ENCODE results near the gene ZNF827. TPM values are rescaled to one million over a fixed set of nuclear protein-coding genes. Genes with fewer than 3 reads are reported as not detected.

Gene ZNF827
- total and polyA plus RNA-seq, 9 of the 15 experiments (the other 6 are each of a cell fraction or from before 2014, with no cell fraction given): 0.07 to 0.40 TPM; not detected in 7

- TF ChIP-seq BDP1 (IDR thresholded peaks at IDR 0.05; ENCODE audit: insufficient read depth, insufficient read length): no peak
These were observed 208.6 kb downstream of the ZNF827 start (continued) for GRCh38 chr4:145730026-145730425.

DNA sequence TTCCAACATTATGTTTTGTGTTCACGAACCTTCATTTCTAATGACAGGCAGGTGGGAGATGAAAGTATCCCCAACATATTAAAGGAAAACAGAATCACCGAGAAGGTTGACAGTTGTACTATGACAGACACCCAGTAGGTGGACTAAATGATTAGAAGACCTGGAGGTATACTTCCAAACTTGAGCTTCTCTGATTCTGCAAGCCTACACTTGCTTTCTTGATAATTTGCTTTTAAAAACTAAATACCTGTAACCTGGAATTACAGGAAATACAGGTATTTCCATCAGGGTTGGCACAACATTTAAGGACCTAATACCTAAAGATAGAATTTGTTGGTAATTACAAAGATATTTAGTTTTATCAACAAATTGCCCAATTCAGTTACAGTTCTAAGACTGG lies 215.3 kb downstream of the ZNF827 start:
- CTCF ChIA-PET (ENCODE audit: low intra/inter-chr PET ratio): no interaction called here
- FAIRE-seq: no peak
- 0% methylated on average over 2 of the region's 2 CpGs for WGBS (ENCODE audit: insufficient coverage, low coverage, missing lambda C conversion rate)

More for the DNA sequence above, 215.3 kb downstream of the ZNF827 start:
- H3K9ac ChIP-seq (ENCODE audit: insufficient read depth in 1 of 2, low read depth in 2 of 2, low read length in 2 of 2): no peak overlapping the region
- no peak overlapping the region for H3K4me3 ChIP-seq
- in situ Hi-C loops (cut with MboI) (no loop called here), intact Hi-C loops (cut with micrococcal nuclease) (no loop called here)
- H3K36me3 ChIP-seq (ENCODE audit: control insufficient read depth, insufficient read depth, low read length): no peaks in the 10 kb centered on the region
- no TSS peak for BruUV-seq (replicated peaks)
- no peak for TF ChIP-seq TCF7L2 (IDR thresholded peaks at IDR 0.05; ENCODE audit: low read depth, low read length)
- TF ChIP-seq ZNF408 (CRISPR knock-in tag; IDR thresholded peaks at IDR 0.05; ENCODE audit: low read depth): no peak
- TF ChIP-seq ETV6 (IDR thresholded peaks at IDR 0.05; ENCODE audit: borderline replicate concordance in 1 of 2, low read depth in 2 of 2, low read length in 1 of 2): no peak
- no peak for TF ChIP-seq ETV6 (CRISPR knock-in tag; IDR thresholded peaks at IDR 0.05; ENCODE audit: borderline replicate concordance)
- TF ChIP-seq NUFIP1 (IDR thresholded peaks at IDR 0.05; ENCODE audit: partially characterized antibody): no peak
- no peak for TF ChIP-seq KLF6 (CRISPR knock-in tag; IDR thresholded peaks at IDR 0.05; ENCODE audit: borderline replicate concordance)
- TF ChIP-seq ZKSCAN1 (IDR thresholded peaks at IDR 0.05; ENCODE audit: low read depth, low read length): no peak
- no peak for TF ChIP-seq BRD9 (IDR thresholded peaks at IDR 0.05; ENCODE audit: low read depth, partially characterized antibody)
- no peak for TF ChIP-seq RBM14 (IDR thresholded peaks at IDR 0.05; ENCODE audit: borderline replicate concordance, insufficient read depth, low read depth, low read length)
- no peak for TF ChIP-seq CHCHD3 (CRISPR knock-in tag; IDR thresholded peaks at IDR 0.05)
- TF ChIP-seq DMBX1 (CRISPR knock-in tag; IDR thresholded peaks at IDR 0.05; ENCODE audit: borderline replicate concordance): no peak
- no peak for TF ChIP-seq ZNF561 (CRISPR knock-in tag; conservative IDR thresholded peaks at IDR 0.05)
- TF ChIP-seq, protein P1, sequence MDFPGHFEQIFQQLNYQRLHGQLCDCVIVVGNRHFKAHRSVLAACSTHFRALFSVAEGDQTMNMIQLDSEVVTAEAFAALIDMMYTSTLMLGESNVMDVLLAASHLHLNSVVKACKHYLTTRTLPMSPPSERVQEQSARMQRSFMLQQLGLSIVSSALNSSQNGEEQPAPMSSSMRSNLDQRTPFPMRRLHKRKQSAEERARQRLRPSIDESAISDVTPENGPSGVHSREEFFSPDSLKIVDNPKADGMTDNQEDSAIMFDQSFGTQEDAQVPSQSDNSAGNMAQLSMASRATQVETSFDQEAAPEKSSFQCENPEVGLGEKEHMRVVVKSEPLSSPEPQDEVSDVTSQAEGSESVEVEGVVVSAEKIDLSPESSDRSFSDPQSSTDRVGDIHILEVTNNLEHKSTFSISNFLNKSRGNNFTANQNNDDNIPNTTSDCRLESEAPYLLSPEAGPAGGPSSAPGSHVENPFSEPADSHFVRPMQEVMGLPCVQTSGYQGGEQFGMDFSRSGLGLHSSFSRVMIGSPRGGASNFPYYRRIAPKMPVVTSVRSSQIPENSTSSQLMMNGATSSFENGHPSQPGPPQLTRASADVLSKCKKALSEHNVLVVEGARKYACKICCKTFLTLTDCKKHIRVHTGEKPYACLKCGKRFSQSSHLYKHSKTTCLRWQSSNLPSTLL (IDR thresholded peaks at IDR 0.05): no peak
- no peaks in the 10 kb centered on the region for H3K9me1 ChIP-seq (ENCODE audit: control insufficient read depth, insufficient read depth, low read length)
- no peaks in the 10 kb centered on the region; the same call in 1 of the 2 replicates for H4K20me1 ChIP-seq (replicated peaks; ENCODE audit: control insufficient read depth, insufficient read depth, low read length)
- no peak overlapping the region for H3K27ac ChIP-seq (ENCODE audit: extremely low read depth, low read depth, low read length)
- no peaks in the 10 kb centered on the region; a peak in 1 of 5 replicates for H3K27me3 ChIP-seq (ENCODE audit: control insufficient read depth in 2 of 2, insufficient read depth in 2 of 2, low read length in 2 of 2)
- no peaks in the 10 kb centered on the region for H3K79me2 ChIP-seq (ENCODE audit: control insufficient read depth, insufficient read depth, low read length)
- H2AFZ ChIP-seq (ENCODE audit: low read depth, low read length): no peak overlapping the region
- no peak overlapping the region for H3K4me2 ChIP-seq (ENCODE audit: insufficient read depth, low read length)
- POLR2A ChIA-PET: no interaction called here
- H3K4me1 ChIP-seq (replicated peaks in 1 of 2; ENCODE audit: control insufficient read depth in 2 of 2, insufficient read depth in 2 of 2, low read length in 2 of 2): no peaks in the 10 kb centered on the region
- DNase-seq (ENCODE audit: extremely low read depth in 1 of 4, low spot score in 3 of 4) (no peak), ATAC-seq (no peak)
- no peaks in the 10 kb centered on the region for H3K9me3 ChIP-seq (replicated peaks; ENCODE audit: control insufficient read depth, insufficient read depth, low read depth, low read length)

All from K562 (cell line).